Activated T-helper 1 cell treated with anti-CD3 and anti-CD28 coated beads, Interleukin-12 subunit alpha, Interleukin-12 subunit beta, Interleukin-2, Interleukin-4 antibody, amounts not matched to agents 30 ng/mL and 10 ng/mL and 1 ng/mL, durations not matched to agents 14 hours and 24 hours and 36 hours (primary cell): ENCODE data around the gene ENOX1. TPM values are rescaled to one million over a fixed set of nuclear protein-coding genes. Genes with fewer than 3 reads are reported as not detected.

Experiments
- DNase-seq: peaks from one replicate; pipeline ENCODE4 v3.0.0; 2021; ENCODE audit warnings: low spot score
- H3K27ac Mint-ChIP-seq: one replicate; pipeline ENCODE4 v1.8.0; 2021; ENCODE audit warnings: mild to moderate bottlenecking, mixed read lengths
- H3K27me3 Mint-ChIP-seq: one replicate; pipeline ENCODE4 v1.8.0; 2022; ENCODE audit warnings: mild to moderate bottlenecking, moderate library complexity, mixed read lengths; ENCODE audit not compliant: insufficient read depth
- H3K36me3 Mint-ChIP-seq: one replicate; pipeline ENCODE4 v1.8.0; 2021; ENCODE audit warnings: low read depth, mixed read lengths
- H3K4me1 Mint-ChIP-seq: one replicate; pipeline ENCODE4 v1.8.0; 2021; ENCODE audit warnings: low read depth, mixed read lengths
- H3K4me3 Mint-ChIP-seq: one replicate; pipeline ENCODE4 v1.8.0; 2021; ENCODE audit warnings: mild to moderate bottlenecking, moderate library complexity, mixed read lengths
- H3K9me3 Mint-ChIP-seq: one replicate; pipeline ENCODE4 v1.8.0; 2021; ENCODE audit warnings: mixed read lengths
- intact Hi-C: fragments of 100-400 bp; cut with micrococcal nuclease; formaldehyde crosslinking; loops from one replicate; pipeline ENCODE4 v1.15.1; 2024
- total RNA-seq: library from RNA; stranded (reverse); gene quantifications from 2 replicates; pipeline ENCODE4 v1.2.3, GENCODE V29; 2022

ENOX1 gene
- total RNA-seq, 1 donor from 2014 or later: 0.08 TPM

GRCh38 chr13:43264458-43264857, 522.3 kb downstream of the ENOX1 start:
- H3K4me1 Mint-ChIP-seq: no peaks in the 10 kb centered on the region
- H3K27me3 Mint-ChIP-seq: peaks cover 3% of the 10 kb centered on the region
- intact Hi-C loops: no loop called here
- DNase-seq: no peak
- no peaks in the 10 kb centered on the region for H3K36me3 Mint-ChIP-seq
- no peaks in the 10 kb centered on the region for H3K9me3 Mint-ChIP-seq
- no peak overlapping the region for H3K4me3 Mint-ChIP-seq
- no peak overlapping the region for H3K27ac Mint-ChIP-seq

GRCh38 chr13:43263047-43263446, 523.7 kb downstream of the ENOX1 start:
- Mint-ChIP-seq H3K27ac (no peak overlapping the region), H3K36me3 (no peaks in the 10 kb centered on the region), H3K4me3 (no peak overlapping the region), H3K4me1 (no peaks in the 10 kb centered on the region), H3K9me3 (no peaks in the 10 kb centered on the region), H3K27me3 (peaks cover 5% of the 10 kb centered on the region)
- no peak for DNase-seq
- intact Hi-C loops: no loop called here

- Mint-ChIP-seq H3K36me3 (no peaks in the 10 kb centered on the region), H3K27me3 (peaks cover 6% of the 10 kb centered on the region), H3K27ac (no peak overlapping the region), H3K4me3 (no peak overlapping the region), H3K9me3 (no peaks in the 10 kb centered on the region), H3K4me1 (no peaks in the 10 kb centered on the region)
- no peak for DNase-seq
- intact Hi-C loops: no loop called here
Measured at GRCh38 chr13:43260999-43261398, 525.8 kb downstream of the ENOX1 start.

- no peaks in the 10 kb centered on the region for H3K9me3 Mint-ChIP-seq
- intact Hi-C loops: no loop called here
- no peak overlapping the region for H3K4me3 Mint-ChIP-seq
- no peak for DNase-seq
- H3K36me3 Mint-ChIP-seq: no peaks in the 10 kb centered on the region
- peaks cover 13% of the 10 kb centered on the region for H3K27me3 Mint-ChIP-seq
- H3K4me1 Mint-ChIP-seq: no peaks in the 10 kb centered on the region
- no peak overlapping the region for H3K27ac Mint-ChIP-seq
Measured at GRCh38 chr13:43258771-43259170, 528.0 kb downstream of the ENOX1 start.

- no peak for DNase-seq
- Mint-ChIP-seq H3K36me3 (no peaks in the 10 kb centered on the region), H3K9me3 (no peaks in the 10 kb centered on the region), H3K4me3 (no peak overlapping the region), H3K27ac (no peak overlapping the region), H3K27me3 (peaks cover 15% of the 10 kb centered on the region), H3K4me1 (no peaks in the 10 kb centered on the region)
- intact Hi-C loops: no loop called here
Measured at GRCh38 chr13:43257765-43258164, 529.0 kb downstream of the ENOX1 start.

GRCh38 chr13:43251961-43252360, 534.8 kb downstream of the ENOX1 start:
- no peak overlapping the region for H3K27ac Mint-ChIP-seq

GRCh38 chr13:43246382-43246781, 540.4 kb downstream of the ENOX1 start:
- intact Hi-C loops: no loop called here
- H3K4me3 Mint-ChIP-seq: no peak overlapping the region
- no peak for DNase-seq
- H3K27me3 Mint-ChIP-seq: peaks cover 8% of the 10 kb centered on the region
- no peaks in the 10 kb centered on the region for H3K4me1 Mint-ChIP-seq
- no peaks in the 10 kb centered on the region for H3K36me3 Mint-ChIP-seq
- H3K9me3 Mint-ChIP-seq: no peaks in the 10 kb centered on the region
- H3K27ac Mint-ChIP-seq: no peak overlapping the region

More at GRCh38 chr13:43251961-43252360, 534.8 kb downstream of the ENOX1 start:
- Mint-ChIP-seq H3K36me3 (no peaks in the 10 kb centered on the region), H3K4me3 (no peak overlapping the region), H3K27me3 (peaks cover 20% of the 10 kb centered on the region), H3K4me1 (no peaks in the 10 kb centered on the region), H3K9me3 (no peaks in the 10 kb centered on the region)
- DNase-seq: no peak
- intact Hi-C loops: no loop called here

- intact Hi-C loops: no loop called here
- Mint-ChIP-seq H3K9me3 (no peaks in the 10 kb centered on the region), H3K27ac (no peak overlapping the region), H3K4me3 (no peak overlapping the region), H3K27me3 (peaks cover 9% of the 10 kb centered on the region), H3K36me3 (no peaks in the 10 kb centered on the region), H3K4me1 (no peaks in the 10 kb centered on the region)
- no peak for DNase-seq
Measured at GRCh38 chr13:43245374-43245964, 541.3 kb downstream of the ENOX1 start.

- Mint-ChIP-seq H3K27ac (no peak overlapping the region), H3K27me3 (peaks cover 11% of the 10 kb centered on the region), H3K36me3 (no peaks in the 10 kb centered on the region), H3K4me3 (no peak overlapping the region), H3K9me3 (no peaks in the 10 kb centered on the region), H3K4me1 (no peaks in the 10 kb centered on the region)
- intact Hi-C loops: no loop called here
- DNase-seq: no peak
Measured at GRCh38 chr13:43244481-43244880, 542.3 kb downstream of the ENOX1 start.

- no peaks in the 10 kb centered on the region for H3K9me3 Mint-ChIP-seq
- no peaks in the 10 kb centered on the region for H3K36me3 Mint-ChIP-seq
- H3K27ac Mint-ChIP-seq: no peak overlapping the region
- H3K4me1 Mint-ChIP-seq: no peaks in the 10 kb centered on the region
- intact Hi-C loops: no loop called here
- H3K4me3 Mint-ChIP-seq: no peak overlapping the region
- H3K27me3 Mint-ChIP-seq: peaks cover 3% of the 10 kb centered on the region
- no peak for DNase-seq
Measured at GRCh38 chr13:43243711-43244110, 543.1 kb downstream of the ENOX1 start.

GRCh38 chr13:43242040-43242439, 544.7 kb downstream of the ENOX1 start:
- H3K4me1 Mint-ChIP-seq: no peaks in the 10 kb centered on the region
- H3K27me3 Mint-ChIP-seq: peaks cover 2% of the 10 kb centered on the region

GRCh38 chr13:43240278-43240677, 546.5 kb downstream of the ENOX1 start:
- Mint-ChIP-seq H3K27ac (no peak overlapping the region), H3K9me3 (no peaks in the 10 kb centered on the region), H3K4me3 (no peak overlapping the region), H3K4me1 (no peaks in the 10 kb centered on the region), H3K36me3 (no peaks in the 10 kb centered on the region), H3K27me3 (peaks cover 2% of the 10 kb centered on the region)
- intact Hi-C loops: no loop called here
- DNase-seq: no peak

More at GRCh38 chr13:43242040-43242439, 544.7 kb downstream of the ENOX1 start:
- Mint-ChIP-seq H3K9me3 (no peaks in the 10 kb centered on the region), H3K4me3 (no peak overlapping the region), H3K36me3 (no peaks in the 10 kb centered on the region), H3K27ac (no peak overlapping the region)
- intact Hi-C loops: no loop called here
- DNase-seq: no peak

- Mint-ChIP-seq H3K4me1 (no peaks in the 10 kb centered on the region), H3K4me3 (no peak overlapping the region), H3K27ac (no peak overlapping the region), H3K36me3 (no peaks in the 10 kb centered on the region), H3K9me3 (no peaks in the 10 kb centered on the region), H3K27me3 (peaks cover 2% of the 10 kb centered on the region)
- DNase-seq: no peak
- intact Hi-C loops: no loop called here
Measured at GRCh38 chr13:43239275-43239840, 547.4 kb downstream of the ENOX1 start.
